Liver (tissue), 3 donors: Measurements from ENCODE around the gene UPF3A.

Experiments
- HNF4G ChIP-seq: IDR thresholded peaks from 2 replicates; pipeline ENCODE4 v1.6.1; 2016; ENCODE audit warnings: antibody characterized with exemption
- JUND ChIP-seq, 2 donors: IDR thresholded peaks; 2 replicates each; pipeline ENCODE4 v1.6.1; 2016; ENCODE audit warnings: antibody characterized with exemption in 2 of 2
- NR2F2 ChIP-seq: IDR thresholded peaks from 2 replicates; pipeline ENCODE4 v1.6.1; 2016; ENCODE audit warnings: antibody characterized with exemption
- SP1 ChIP-seq: IDR thresholded peaks from 2 replicates; pipeline ENCODE4 v1.6.1; 2018; ENCODE audit warnings: antibody characterized with exemption, mild to moderate bottlenecking
- YY1 ChIP-seq: IDR thresholded peaks from 2 replicates; pipeline ENCODE4 v1.6.1; 2016; ENCODE audit warnings: antibody characterized with exemption, mild to moderate bottlenecking
- TF ChIP-seq, protein P1 (sequence below): fragments of 150-350 bp; IDR thresholded peaks from 2 replicates; pipeline ENCODE4 v1.5.1; 2017; ENCODE audit warnings: improper control_type of control experiment, low read depth, low read length; ENCODE audit not compliant: missing input control
- TF ChIP-seq, protein P2 (sequence below): IDR thresholded peaks from 2 replicates; pipeline ENCODE4 v1.6.1; 2016; ENCODE audit warnings: antibody characterized with exemption
- donor health status: healthy.
- donor health status: healthy.

DNA sequence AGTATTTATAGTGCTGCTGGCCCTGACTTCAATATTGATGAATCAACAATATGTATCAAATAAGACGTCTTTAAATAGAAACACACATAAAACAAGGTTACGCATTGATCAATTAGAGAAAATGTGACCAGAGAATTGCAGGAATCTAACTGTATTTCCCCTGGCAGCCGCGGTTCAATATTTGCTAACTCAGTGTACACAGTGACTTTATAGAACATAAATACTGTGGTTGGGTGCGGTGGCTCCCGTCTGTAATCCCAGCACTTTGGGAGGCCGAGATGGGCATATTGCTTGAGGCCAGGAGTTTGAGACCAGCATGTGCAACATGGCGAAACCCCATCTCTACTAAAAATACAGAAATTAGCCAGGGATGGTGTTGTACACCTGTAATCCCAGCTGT, 22.8 kb upstream of the UPF3A start:
- TF ChIP-seq, protein P1, sequence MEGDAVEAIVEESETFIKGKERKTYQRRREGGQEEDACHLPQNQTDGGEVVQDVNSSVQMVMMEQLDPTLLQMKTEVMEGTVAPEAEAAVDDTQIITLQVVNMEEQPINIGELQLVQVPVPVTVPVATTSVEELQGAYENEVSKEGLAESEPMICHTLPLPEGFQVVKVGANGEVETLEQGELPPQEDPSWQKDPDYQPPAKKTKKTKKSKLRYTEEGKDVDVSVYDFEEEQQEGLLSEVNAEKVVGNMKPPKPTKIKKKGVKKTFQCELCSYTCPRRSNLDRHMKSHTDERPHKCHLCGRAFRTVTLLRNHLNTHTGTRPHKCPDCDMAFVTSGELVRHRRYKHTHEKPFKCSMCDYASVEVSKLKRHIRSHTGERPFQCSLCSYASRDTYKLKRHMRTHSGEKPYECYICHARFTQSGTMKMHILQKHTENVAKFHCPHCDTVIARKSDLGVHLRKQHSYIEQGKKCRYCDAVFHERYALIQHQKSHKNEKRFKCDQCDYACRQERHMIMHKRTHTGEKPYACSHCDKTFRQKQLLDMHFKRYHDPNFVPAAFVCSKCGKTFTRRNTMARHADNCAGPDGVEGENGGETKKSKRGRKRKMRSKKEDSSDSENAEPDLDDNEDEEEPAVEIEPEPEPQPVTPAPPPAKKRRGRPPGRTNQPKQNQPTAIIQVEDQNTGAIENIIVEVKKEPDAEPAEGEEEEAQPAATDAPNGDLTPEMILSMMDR = no peak
- TF ChIP-seq YY1 (no peak), SP1 (no peak), HNF4G (no peak), JUND (IDR thresholded peaks at IDR 0.05) (no peak), NR2F2 (no peak)
- TF ChIP-seq, protein P2, sequence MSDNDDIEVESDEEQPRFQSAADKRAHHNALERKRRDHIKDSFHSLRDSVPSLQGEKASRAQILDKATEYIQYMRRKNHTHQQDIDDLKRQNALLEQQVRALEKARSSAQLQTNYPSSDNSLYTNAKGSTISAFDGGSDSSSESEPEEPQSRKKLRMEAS = no peak
